Measurements from ENCODE around the gene CSRNP3.

The CSRNP3 gene

GRCh38 chr2:165692906-165693305 is 223.4 kb downstream of the CSRNP3 start:
- no peaks in the 10 kb centered on the region for H3K36me3 Mint-ChIP-seq
- no peaks in the 10 kb centered on the region for H3K9me3 Mint-ChIP-seq
- H3K27ac Mint-ChIP-seq, result no peak overlapping the region
- no peaks in the 10 kb centered on the region for H3K4me1 Mint-ChIP-seq
- DNase-seq (ENCODE audit: low spot score in 2 of 2) (no peak), ATAC-seq (ENCODE audit: low read depth) (no peak)
- H3K4me3 Mint-ChIP-seq, result no peak overlapping the region
- H3K27me3 Mint-ChIP-seq, result peaks cover 3% of the 10 kb centered on the region

DNA sequence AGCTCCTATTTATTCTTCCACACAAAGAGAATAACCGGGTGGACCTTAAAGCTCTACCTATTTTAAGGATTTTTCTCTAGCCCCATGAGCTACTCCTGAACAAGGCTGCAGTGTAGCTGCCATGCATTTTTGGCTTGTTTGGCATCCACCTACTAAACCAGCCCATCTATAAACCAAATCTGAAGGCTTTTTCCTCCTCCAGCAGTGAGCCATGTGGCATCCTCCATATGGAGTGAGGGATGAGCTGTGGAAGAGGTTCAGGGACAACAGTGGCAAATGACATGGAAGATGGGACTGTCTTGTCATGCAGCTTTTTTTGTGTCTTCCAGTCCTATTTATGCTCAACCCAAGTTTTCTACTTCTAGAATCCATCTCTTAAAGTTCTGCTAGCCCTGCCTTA is 224.3 kb downstream of the CSRNP3 start:
- DNase-seq (ENCODE audit: low spot score in 2 of 2) (no peak), ATAC-seq (ENCODE audit: low read depth) (no peak)
- H3K4me1 Mint-ChIP-seq, result no peaks in the 10 kb centered on the region
- H3K4me3 Mint-ChIP-seq, result no peak overlapping the region
- H3K27me3 Mint-ChIP-seq, result peaks cover 3% of the 10 kb centered on the region
- H3K36me3 Mint-ChIP-seq, result no peaks in the 10 kb centered on the region
- no peak overlapping the region for H3K27ac Mint-ChIP-seq
- H3K9me3 Mint-ChIP-seq, result no peaks in the 10 kb centered on the region

GRCh38 chr2:165697748-165698443 is 228.4 kb downstream of the CSRNP3 start:
- ATAC-seq (ENCODE audit: low read depth) (no peak), DNase-seq (ENCODE audit: low spot score in 2 of 2) (no peak)
- no peak overlapping the region for H3K4me3 Mint-ChIP-seq
- H3K4me1 Mint-ChIP-seq, result peaks cover 3% of the 10 kb centered on the region
- H3K36me3 Mint-ChIP-seq, result no peaks in the 10 kb centered on the region
- H3K9me3 Mint-ChIP-seq, result no peaks in the 10 kb centered on the region
- H3K27ac Mint-ChIP-seq, result no peak overlapping the region
- peaks cover 3% of the 10 kb centered on the region for H3K27me3 Mint-ChIP-seq

- DNase-seq (ENCODE audit: low spot score in 2 of 2) (no peak), ATAC-seq (ENCODE audit: low read depth) (peak; percentile 73)
- Mint-ChIP-seq H3K36me3 (no peaks in the 10 kb centered on the region), H3K27me3 (peaks cover 3% of the 10 kb centered on the region), H3K4me3 (no peak overlapping the region), H3K27ac (no peak overlapping the region), H3K9me3 (no peaks in the 10 kb centered on the region), H3K4me1 (peaks cover 3% of the 10 kb centered on the region)
Observed at GRCh38 chr2:165698444-165698884, 229.0 kb downstream of the CSRNP3 start.

GRCh38 chr2:165699946-165700345 is 230.4 kb downstream of the CSRNP3 start:
- Mint-ChIP-seq H3K4me1 (peaks cover 3% of the 10 kb centered on the region), H3K9me3 (no peaks in the 10 kb centered on the region), H3K36me3 (no peaks in the 10 kb centered on the region), H3K4me3 (no peak overlapping the region), H3K27ac (no peak overlapping the region), H3K27me3 (peaks cover 4% of the 10 kb centered on the region)
- DNase-seq (ENCODE audit: low spot score in 2 of 2), result no peak
- ATAC-seq (ENCODE audit: low read depth), result peak; percentile 42

GRCh38 chr2:165700531-165700930 is 231.0 kb downstream of the CSRNP3 start:
- no peaks in the 10 kb centered on the region for H3K9me3 Mint-ChIP-seq

GRCh38 chr2:165701147-165701546 is 231.6 kb downstream of the CSRNP3 start:
- Mint-ChIP-seq H3K27ac (no peak overlapping the region), H3K9me3 (no peaks in the 10 kb centered on the region), H3K36me3 (no peaks in the 10 kb centered on the region), H3K4me3 (no peak overlapping the region), H3K4me1 (peaks cover 3% of the 10 kb centered on the region), H3K27me3 (peaks cover 4% of the 10 kb centered on the region)
- ATAC-seq (ENCODE audit: low read depth), result no peak
- no peak for DNase-seq (ENCODE audit: low spot score in 2 of 2)

More at GRCh38 chr2:165700531-165700930, 231.0 kb downstream of the CSRNP3 start:
- DNase-seq (ENCODE audit: low spot score in 2 of 2) (no peak), ATAC-seq (ENCODE audit: low read depth) (no peak)
- Mint-ChIP-seq H3K27ac (no peak overlapping the region), H3K36me3 (no peaks in the 10 kb centered on the region), H3K4me1 (peaks cover 3% of the 10 kb centered on the region), H3K27me3 (peaks cover 4% of the 10 kb centered on the region), H3K4me3 (no peak overlapping the region)

DNA sequence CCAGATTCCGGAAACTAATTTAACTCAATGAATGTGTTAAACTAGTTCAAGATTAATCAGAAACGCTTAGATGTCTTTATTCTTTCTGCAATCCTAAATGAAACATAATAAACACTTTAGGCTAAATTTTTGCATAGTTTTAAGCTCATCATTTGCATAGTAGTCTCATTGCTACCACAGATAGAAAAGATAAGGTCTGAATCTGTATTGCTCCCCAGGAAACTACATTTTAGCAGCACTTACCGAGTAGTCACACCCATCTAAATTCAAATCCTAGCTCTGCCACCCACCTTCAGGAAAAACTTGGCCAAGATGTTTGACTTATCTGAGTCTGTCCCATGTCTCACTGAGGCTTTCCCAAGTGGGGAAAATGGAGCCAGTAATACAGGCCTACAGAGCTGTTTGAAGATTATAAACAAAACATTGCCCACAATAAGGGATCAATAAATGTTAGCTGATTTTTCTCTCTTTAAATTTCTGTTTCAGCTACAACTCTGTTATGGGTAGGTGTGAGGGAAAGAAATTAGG is 237.5 kb downstream of the CSRNP3 start:
- no peak for DNase-seq (ENCODE audit: low spot score in 2 of 2)
- no peaks in the 10 kb centered on the region for H3K36me3 Mint-ChIP-seq
- no peak overlapping the region for H3K27ac Mint-ChIP-seq

GRCh38 chr2:165716091-165716490 is 246.6 kb downstream of the CSRNP3 start:
- H3K27ac Mint-ChIP-seq, result no peak overlapping the region
- peaks cover 3% of the 10 kb centered on the region for H3K27me3 Mint-ChIP-seq
- ATAC-seq (ENCODE audit: low read depth), result no peak
- no peaks in the 10 kb centered on the region for H3K36me3 Mint-ChIP-seq
- no peak overlapping the region for H3K4me3 Mint-ChIP-seq
- DNase-seq (ENCODE audit: low spot score in 2 of 2), result no peak
- no peaks in the 10 kb centered on the region for H3K9me3 Mint-ChIP-seq
- H3K4me1 Mint-ChIP-seq, result no peaks in the 10 kb centered on the region

More for the DNA sequence above, 237.5 kb downstream of the CSRNP3 start:
- Mint-ChIP-seq H3K27me3 (peaks cover 14% of the 10 kb centered on the region), H3K4me3 (no peak overlapping the region), H3K9me3 (peaks cover 4% of the 10 kb centered on the region), H3K4me1 (no peaks in the 10 kb centered on the region)
- ATAC-seq (ENCODE audit: low read depth), result no peak

DNA sequence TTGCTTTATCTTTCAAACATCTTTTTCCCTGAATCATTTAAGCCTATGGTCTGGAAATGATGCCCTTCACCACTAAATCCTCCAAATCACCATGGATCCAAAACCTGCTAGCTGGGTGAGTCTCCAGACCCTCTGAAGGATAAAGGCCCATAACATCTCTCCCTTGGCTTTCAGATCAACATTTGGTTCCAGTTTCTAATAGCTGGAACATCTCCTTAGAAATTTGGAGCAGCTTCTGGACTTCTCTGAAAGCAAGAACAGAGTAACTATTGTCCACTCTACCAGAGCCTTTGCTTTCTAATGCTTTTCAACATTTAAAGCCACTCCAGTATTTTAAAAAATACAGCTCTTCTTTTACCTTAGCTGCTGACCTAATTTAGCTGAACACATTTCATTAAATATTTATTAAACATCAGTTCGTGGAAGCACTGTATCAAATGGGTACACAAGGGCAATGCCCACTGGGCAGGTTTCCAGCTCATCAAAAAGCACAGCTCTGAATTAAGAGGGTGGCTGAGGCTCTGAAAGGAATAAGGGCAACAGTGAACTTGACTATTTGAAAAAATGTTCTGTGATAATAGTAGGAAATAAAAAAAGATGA is 249.2 kb downstream of the CSRNP3 start:
- ATAC-seq (ENCODE audit: low read depth) (no peak), DNase-seq (ENCODE audit: low spot score in 2 of 2) (no peak)
- Mint-ChIP-seq H3K4me1 (no peaks in the 10 kb centered on the region), H3K27ac (no peak overlapping the region), H3K9me3 (no peaks in the 10 kb centered on the region), H3K4me3 (no peak overlapping the region), H3K27me3 (peaks cover 3% of the 10 kb centered on the region), H3K36me3 (no peaks in the 10 kb centered on the region)

DNA sequence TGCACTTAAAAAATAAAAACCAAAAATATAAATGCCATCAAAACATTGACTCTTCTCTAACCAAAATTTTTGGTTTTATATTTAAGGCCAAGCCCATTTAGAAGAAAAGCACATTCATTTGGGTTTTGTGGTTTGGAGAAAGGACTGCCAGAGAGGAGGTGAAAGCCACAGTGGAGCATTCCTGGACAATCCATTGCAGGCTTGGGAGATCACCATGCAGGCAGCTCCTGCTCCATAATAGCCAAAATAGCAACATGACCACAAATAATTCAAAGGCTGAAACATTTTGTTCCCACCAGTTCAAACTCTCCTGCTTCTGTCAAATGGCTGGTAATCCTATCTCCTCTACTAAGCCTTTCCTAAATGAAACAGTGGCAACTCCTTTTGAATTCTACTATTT is 251.0 kb downstream of the CSRNP3 start:
- DNase-seq (ENCODE audit: low spot score in 2 of 2) (no peak), ATAC-seq (ENCODE audit: low read depth) (no peak)
- Mint-ChIP-seq H3K36me3 (no peaks in the 10 kb centered on the region), H3K4me1 (no peaks in the 10 kb centered on the region), H3K27me3 (peaks cover 4% of the 10 kb centered on the region), H3K9me3 (no peaks in the 10 kb centered on the region), H3K4me3 (no peak overlapping the region), H3K27ac (no peak overlapping the region)

- Mint-ChIP-seq H3K9me3 (no peaks in the 10 kb centered on the region), H3K4me3 (no peak overlapping the region), H3K4me1 (peaks cover 4% of the 10 kb centered on the region), H3K36me3 (no peaks in the 10 kb centered on the region), H3K27me3 (peaks cover 4% of the 10 kb centered on the region), H3K27ac (no peak overlapping the region)
- ATAC-seq (ENCODE audit: low read depth) (no peak), DNase-seq (ENCODE audit: low spot score in 2 of 2) (no peak)
Observed at GRCh38 chr2:165725421-165725820, 255.9 kb downstream of the CSRNP3 start.

All from memory B cell (primary cell).